Fibroblast of lung (primary cell): ENCODE data around the gene MBOAT1. TPM values are rescaled to one million over a fixed set of nuclear protein-coding genes. Genes with fewer than 3 reads are reported as not detected.

Experiments used
- DNase-seq, 2 donors: peaks; one replicate each; pipeline versions ENCODE4 v3.0.0 to v3.0.0-alpha.2; 2010; ENCODE audit warnings: low read depth in 2 of 2
- H2AFZ ChIP-seq: 2 replicates; pipeline ENCODE4 v1.5.1; 2012; ENCODE audit warnings: low read length, control low read depth, inconsistent platforms
- H3K27ac ChIP-seq: 2 replicates; pipeline ENCODE4 v1.5.1; 2011; ENCODE audit warnings: low read length, control low read depth; ENCODE audit not compliant: insufficient read depth
- H3K27me3 ChIP-seq: 2 replicates; pipeline ENCODE4 v1.5.1; 2011; ENCODE audit warnings: mild to moderate bottlenecking, low read length; ENCODE audit not compliant: control insufficient read depth, insufficient read depth
- H3K36me3 ChIP-seq: 2 replicates; pipeline ENCODE4 v1.5.1; 2011; ENCODE audit warnings: low read length; ENCODE audit not compliant: control insufficient read depth, insufficient read depth
- H3K4me1 ChIP-seq: 2 replicates; pipeline ENCODE4 v1.5.1; 2011; ENCODE audit warnings: low read length; ENCODE audit not compliant: control insufficient read depth, insufficient read depth; ENCODE audit errors: extremely low read depth
- H3K4me2 ChIP-seq: 2 replicates; pipeline ENCODE4 v1.5.1; 2011; ENCODE audit warnings: low read length, control low read depth; ENCODE audit not compliant: insufficient read depth; ENCODE audit errors: extremely low read depth
- H3K4me3 ChIP-seq, 4 experiments: fragments of 200-600 bp in 1 of 4; sonication (generic) in 1 of 4; replicated peaks in 1 of 4; 2 replicates each; pipeline ENCODE4 v1.5.1; 2011 to 2016; ENCODE audit warnings: low read length in 4 of 4, low read depth in 3 of 4, mild to moderate bottlenecking in 3 of 4, control low read depth in 2 of 4, inconsistent platforms in 1 of 4, mixed read lengths in 1 of 4; ENCODE audit not compliant: insufficient read depth in 1 of 4; ENCODE audit errors: control extremely low read depth in 1 of 4
- H3K79me2 ChIP-seq: 2 replicates; pipeline ENCODE4 v1.5.1; 2012; ENCODE audit warnings: mild to moderate bottlenecking, low read length, inconsistent platforms; ENCODE audit not compliant: control insufficient read depth, insufficient read depth
- H3K9ac ChIP-seq: 2 replicates; pipeline ENCODE4 v1.5.1; 2011; ENCODE audit warnings: mild to moderate bottlenecking, low read length, control low read depth; ENCODE audit not compliant: insufficient read depth
- H3K9me3 ChIP-seq: 2 replicates; pipeline ENCODE4 v1.5.1; 2012; ENCODE audit warnings: low read depth, low read length; ENCODE audit not compliant: control insufficient read depth, insufficient read depth
- H4K20me1 ChIP-seq: 2 replicates; pipeline ENCODE4 v1.5.1; 2011; ENCODE audit warnings: low read length; ENCODE audit not compliant: control insufficient read depth, insufficient read depth; ENCODE audit errors: extremely low read depth
- CTCF ChIP-seq, 2 donors: IDR thresholded peaks in 1 of 2; conservative IDR thresholded peaks in 1 of 2; 1 replicate in 1 of 2; 2 replicates in 1 of 2; pipeline ENCODE4 v1.5.1; 2011 to 2012; ENCODE audit warnings: low read length in 2 of 2, control low read depth in 1 of 2, inconsistent platforms in 1 of 2, low read depth in 1 of 2, mild to moderate bottlenecking in 1 of 2
- EZH2 ChIP-seq: IDR thresholded peaks from 2 replicates; pipeline ENCODE4 v1.5.1; 2012; ENCODE audit warnings: low read length, control low read depth, mild to moderate bottlenecking; ENCODE audit errors: missing control alignments
- polyA plus RNA-seq, 2 donors: library from polyadenylated mRNA; depleted of rRNA in 1 of 2; stranded (reverse) in 1 of 2; unstranded in 1 of 2; fragments of >200 nt; gene quantifications; 2 replicates each; pipeline ENCODE4 v1.2.1, GENCODE V29; 2011 to 2012; ENCODE audit warnings: missing spikeins in 1 of 2
- total RNA-seq: library from RNA; depleted of rRNA; stranded (reverse); fragments of >200 nt; gene quantifications from 2 replicates; pipeline ENCODE4 v1.2.1, GENCODE V29; 2014

Gene MBOAT1
- total and polyA plus RNA-seq, 2 donors (not counting 1 experiment from before 2014, with no cell fraction given): 3.1 to 6.6 TPM

- Histone ChIP-seq H3K4me3 (no peak overlapping the region), H3K4me1 (no peaks in the 10 kb centered on the region), H3K4me2 (no peak overlapping the region), H3K9me3 (no peaks in the 10 kb centered on the region), H3K27ac (no peak overlapping the region), H2AFZ (no peak overlapping the region), H3K9ac (no peak overlapping the region), H3K79me2 (no peaks in the 10 kb centered on the region), H3K27me3 (no peaks in the 10 kb centered on the region), H3K36me3 (no peaks in the 10 kb centered on the region), H4K20me1 (no peaks in the 10 kb centered on the region)
- no peak for DNase-seq
- TF ChIP-seq EZH2: no peak
- TF ChIP-seq CTCF (conservative IDR thresholded peaks at IDR 0.05 in 1 of 2, IDR thresholded peaks at IDR 0.05 in 1 of 2; ENCODE audit: low read depth in 1 of 2, low read length in 2 of 2): no peak
Measured at GRCh38 chr6:20221421-20221820, 9.2 kb upstream of the MBOAT1 start.

GRCh38 chr6:20220359-20220758, 8.1 kb upstream of the MBOAT1 start:
- H3K27me3 ChIP-seq: no peaks in the 10 kb centered on the region
- no peak for DNase-seq
- no peaks in the 10 kb centered on the region for H3K79me2 ChIP-seq
- H3K36me3 ChIP-seq: no peaks in the 10 kb centered on the region
- no peaks in the 10 kb centered on the region for H3K4me1 ChIP-seq
- H3K9ac ChIP-seq: no peak overlapping the region
- no peak for TF ChIP-seq EZH2
- no peak for TF ChIP-seq CTCF (conservative IDR thresholded peaks at IDR 0.05 in 1 of 2, IDR thresholded peaks at IDR 0.05 in 1 of 2; ENCODE audit: low read depth in 1 of 2, low read length in 2 of 2)
- no peak overlapping the region for H2AFZ ChIP-seq
- no peak overlapping the region for H3K4me3 ChIP-seq
- no peak overlapping the region for H3K27ac ChIP-seq
- no peaks in the 10 kb centered on the region for H4K20me1 ChIP-seq
- H3K4me2 ChIP-seq: no peak overlapping the region
- H3K9me3 ChIP-seq: no peaks in the 10 kb centered on the region

- Histone ChIP-seq H3K27ac (no peak overlapping the region), H3K4me1 (no peaks in the 10 kb centered on the region), H4K20me1 (no peaks in the 10 kb centered on the region), H3K4me2 (no peak overlapping the region), H3K36me3 (no peaks in the 10 kb centered on the region), H3K9ac (no peak overlapping the region), H3K79me2 (no peaks in the 10 kb centered on the region), H2AFZ (no peak overlapping the region), H3K4me3 (no peak overlapping the region), H3K27me3 (no peaks in the 10 kb centered on the region), H3K9me3 (no peaks in the 10 kb centered on the region)
- no peak for DNase-seq
- no peak for TF ChIP-seq CTCF (conservative IDR thresholded peaks at IDR 0.05 in 1 of 2, IDR thresholded peaks at IDR 0.05 in 1 of 2; ENCODE audit: low read depth in 1 of 2, low read length in 2 of 2)
- TF ChIP-seq EZH2: no peak
Measured at GRCh38 chr6:20217891-20218290, 5.6 kb upstream of the MBOAT1 start.
